ENCODE measurements around the gene SLC2A10.

DNA sequence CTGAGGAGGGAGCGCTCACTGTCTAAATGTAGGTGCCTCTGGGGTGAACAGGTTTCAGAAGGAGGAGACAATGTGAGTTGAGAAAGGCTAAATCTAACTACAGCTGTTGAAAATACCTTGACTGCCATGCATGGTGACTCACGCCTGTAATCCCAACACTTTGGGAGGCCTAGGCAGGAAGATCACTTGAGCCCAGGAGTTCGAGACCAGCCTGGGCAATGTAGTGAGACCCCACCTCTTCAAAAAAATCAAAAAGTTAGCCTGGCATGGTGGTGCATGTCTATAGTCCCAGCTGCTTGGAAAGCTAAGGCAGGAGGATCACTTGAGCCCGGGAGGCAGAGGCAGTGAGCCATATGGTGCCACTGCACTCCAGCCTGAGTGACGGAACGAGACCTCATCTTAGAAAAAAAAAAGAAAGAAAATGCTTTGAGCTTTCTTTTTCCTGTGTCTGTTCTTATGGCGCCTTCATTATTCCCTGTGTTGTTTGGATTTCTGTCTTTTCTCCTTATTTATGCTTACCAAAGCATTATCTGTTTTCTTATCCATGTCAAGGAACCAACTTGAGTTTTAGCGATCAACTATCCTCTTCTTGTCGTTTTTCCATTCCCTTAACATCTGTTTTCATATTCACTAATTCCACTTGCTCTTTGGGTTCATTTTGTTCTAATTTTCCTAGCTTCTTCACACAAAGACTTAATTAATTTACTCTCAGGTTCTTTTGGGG lies 8.5 kb downstream of the SLC2A10 start:
- TF ChIP-seq POLR2A (IDR thresholded peaks at IDR 0.05), result no peak
- no peak for TF ChIP-seq POLR2AphosphoS5 (IDR thresholded peaks at IDR 0.05)
- TF ChIP-seq, protein P1, sequence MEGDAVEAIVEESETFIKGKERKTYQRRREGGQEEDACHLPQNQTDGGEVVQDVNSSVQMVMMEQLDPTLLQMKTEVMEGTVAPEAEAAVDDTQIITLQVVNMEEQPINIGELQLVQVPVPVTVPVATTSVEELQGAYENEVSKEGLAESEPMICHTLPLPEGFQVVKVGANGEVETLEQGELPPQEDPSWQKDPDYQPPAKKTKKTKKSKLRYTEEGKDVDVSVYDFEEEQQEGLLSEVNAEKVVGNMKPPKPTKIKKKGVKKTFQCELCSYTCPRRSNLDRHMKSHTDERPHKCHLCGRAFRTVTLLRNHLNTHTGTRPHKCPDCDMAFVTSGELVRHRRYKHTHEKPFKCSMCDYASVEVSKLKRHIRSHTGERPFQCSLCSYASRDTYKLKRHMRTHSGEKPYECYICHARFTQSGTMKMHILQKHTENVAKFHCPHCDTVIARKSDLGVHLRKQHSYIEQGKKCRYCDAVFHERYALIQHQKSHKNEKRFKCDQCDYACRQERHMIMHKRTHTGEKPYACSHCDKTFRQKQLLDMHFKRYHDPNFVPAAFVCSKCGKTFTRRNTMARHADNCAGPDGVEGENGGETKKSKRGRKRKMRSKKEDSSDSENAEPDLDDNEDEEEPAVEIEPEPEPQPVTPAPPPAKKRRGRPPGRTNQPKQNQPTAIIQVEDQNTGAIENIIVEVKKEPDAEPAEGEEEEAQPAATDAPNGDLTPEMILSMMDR (IDR thresholded peaks at IDR 0.05), result no peak
